K562 (cell line): ENCODE data around the gene MZB1. TPM values are rescaled to one million over a fixed set of nuclear protein-coding genes. Genes with fewer than 3 reads are reported as not detected.
A peak's percentile ranks its signal among the peaks of the same experiment; 100 is the strongest.

ENCODE experiments used
- ATAC-seq: fragments of 200-7000 bp; cut with Tn5 transposase; 3 replicates; pipeline ENCODE4 v1.9.1; 2020; ENCODE audit warnings: moderate library complexity
- BruUV-seq: library from RNA; stranded (reverse); fragments of 400-500 nt; replicated peaks from 2 replicates; lab custom pipeline; 2021; lab: Mats Ljungman, UMichigan
- CTCF ChIA-PET: fragments of 300-600 bp; formaldehyde crosslinking; extraction: SDS; loops from one replicate; lab custom pipeline; 2021; ENCODE audit warnings: low intra/inter-chr PET ratio; lab: Yijun Ruan, JAX
- POLR2A ChIA-PET: fragments of 300-600, 350-650 bp; sonication (Branson Sonifier 250); formaldehyde crosslinking; extraction: SDS; loops from one replicate; lab custom pipeline; 2021; ENCODE audit warnings: antibody characterized with exemption, inconsistent platforms; lab: Yijun Ruan, JAX
- DNase-seq, 4 experiments: peaks; one replicate each; pipeline versions ENCODE4 v3.0.0 to v3.0.0-alpha.2; 2011 to 2018; ENCODE audit warnings: low spot score in 3 of 4, mixed read lengths in 3 of 4; ENCODE audit errors: extremely low read depth in 1 of 4
- FAIRE-seq: peaks from 2 replicates; lab custom pipeline; 2011; peaks lifted over from hg19 to GRCh38; lab: Jason Lieb, UNC
- H2AFZ ChIP-seq: 2 replicates; pipeline ENCODE4 v1.6.0; 2011; ENCODE audit warnings: low read depth, low read length, control low read depth, inconsistent platforms
- H3K27ac ChIP-seq: fragments of 200-600 bp; 3 replicates; pipeline ENCODE4 v1.8.0; 2011; ENCODE audit warnings: low read depth, mild to moderate bottlenecking, control low read depth, inconsistent platforms, low read length, moderate library complexity, mixed read lengths; ENCODE audit errors: extremely low read depth
- H3K27me3 ChIP-seq, 2 experiments: fragments of 300-600 bp in 1 of 2; 2 replicates in 1 of 2; 3 replicates in 1 of 2; pipeline versions ENCODE4 v1.6.0 to v1.8.0; 2011; ENCODE audit warnings: inconsistent platforms in 2 of 2, low read length in 2 of 2, mild to moderate bottlenecking in 1 of 2, mixed read lengths in 1 of 2, moderate library complexity in 1 of 2; ENCODE audit not compliant: control insufficient read depth in 2 of 2, insufficient read depth in 2 of 2
- H3K36me3 ChIP-seq: fragments of 300-600 bp; 3 replicates; pipeline ENCODE4 v1.8.0; 2011; ENCODE audit warnings: mild to moderate bottlenecking, low read length, inconsistent platforms; ENCODE audit not compliant: control insufficient read depth, insufficient read depth
- H3K4me1 ChIP-seq, 2 experiments: fragments of 200-600 bp in 1 of 2; replicated peaks in 1 of 2; 2 replicates in 1 of 2; 3 replicates in 1 of 2; pipeline versions ENCODE4 v1.5.1 to v1.8.0; 2011; ENCODE audit warnings: inconsistent platforms in 2 of 2, low read length in 2 of 2, mild to moderate bottlenecking in 1 of 2, mixed read lengths in 1 of 2, moderate library complexity in 1 of 2; ENCODE audit not compliant: control insufficient read depth in 2 of 2, insufficient read depth in 2 of 2
- H3K4me2 ChIP-seq: 2 replicates; pipeline ENCODE4 v1.6.1; 2011; ENCODE audit warnings: low read length, control low read depth, inconsistent platforms, mixed read lengths; ENCODE audit not compliant: insufficient read depth
- H3K4me3 ChIP-seq: fragments of 200-600 bp; sonication (generic), shearing (Covaris generic); 2 replicates; pipeline ENCODE4 v1.5.1; 2016; ENCODE audit warnings: control low read depth, inconsistent platforms
- H3K79me2 ChIP-seq: fragments of 200-600 bp; 3 replicates; pipeline ENCODE4 v1.8.0; 2011; ENCODE audit warnings: low read length, inconsistent platforms; ENCODE audit not compliant: control insufficient read depth, insufficient read depth
- H3K9ac ChIP-seq, 2 experiments: 2 replicates each; pipeline versions ENCODE4 v1.6.0 to v1.6.1; 2011; ENCODE audit warnings: low read depth in 2 of 2, low read length in 2 of 2, control low read depth in 1 of 2, inconsistent platforms in 1 of 2, mild to moderate bottlenecking in 1 of 2, mixed read lengths in 1 of 2; ENCODE audit not compliant: insufficient read depth in 1 of 2
- H3K9me1 ChIP-seq: one replicate; pipeline ENCODE4 v1.6.0; 2011; ENCODE audit warnings: inconsistent platforms, mild to moderate bottlenecking, low read length, moderate library complexity; ENCODE audit not compliant: control insufficient read depth, insufficient read depth
- H3K9me3 ChIP-seq: replicated peaks from 2 replicates; pipeline ENCODE4 v1.5.1; 2011; ENCODE audit warnings: low read depth, low read length, inconsistent platforms; ENCODE audit not compliant: control insufficient read depth, insufficient read depth
- H4K20me1 ChIP-seq: replicated peaks from 2 replicates; pipeline ENCODE4 v1.6.1; 2011; ENCODE audit warnings: low read length, inconsistent platforms, mixed read lengths; ENCODE audit not compliant: control insufficient read depth, insufficient read depth
- ARID3A ChIP-seq: IDR thresholded peaks from 2 replicates; pipeline ENCODE4 v1.6.1; 2012; ENCODE audit warnings: low read depth, low read length, improper control_type of control experiment, borderline replicate concordance
- CGGBP1 ChIP-seq: fragments of 250-450 bp; sonication (Bioruptor Pico); IDR thresholded peaks from 2 replicates; pipeline ENCODE4 v1.9.0; 2021; ENCODE audit warnings: mild to moderate bottlenecking
- CTBP1 ChIP-seq: fragments of 450-650 bp; IDR thresholded peaks from 2 replicates; pipeline ENCODE4 v1.6.1; 2016; ENCODE audit warnings: borderline replicate concordance
- HDAC2 ChIP-seq: fragments of 450-650 bp; IDR thresholded peaks from 2 replicates; pipeline ENCODE4 v1.6.1; 2016; ENCODE audit warnings: mild to moderate bottlenecking
- KDM1A ChIP-seq, 2 experiments: fragments of 450-650 bp; IDR thresholded peaks; 2 replicates each; pipeline ENCODE4 v1.6.1; 2016; ENCODE audit warnings: mild to moderate bottlenecking in 2 of 2
- NONO ChIP-seq, 2 experiments: fragments of 200-400 bp in 1 of 2; fragments of 450-650 bp in 1 of 2; formaldehyde crosslinking in 1 of 2; IDR thresholded peaks; 2 replicates each; pipeline ENCODE4 v1.6.1; 2017; ENCODE audit warnings: low read depth in 2 of 2, mild to moderate bottlenecking in 2 of 2, moderate library complexity in 2 of 2, low read length in 1 of 2
- PHF8 ChIP-seq: fragments of 200-600 bp; sonication (generic); IDR thresholded peaks from 2 replicates; pipeline ENCODE4 v1.6.1; 2012; ENCODE audit warnings: mixed run types, mild to moderate bottlenecking, inconsistent platforms, low read length, moderate library complexity, borderline replicate concordance
- RCOR1 ChIP-seq, 2 experiments: IDR thresholded peaks; 2 replicates each; pipeline ENCODE4 v1.6.1; 2012; ENCODE audit warnings: low read depth in 2 of 2, low read length in 2 of 2, borderline replicate concordance in 1 of 2, improper control_type of control experiment in 1 of 2
- YBX1 ChIP-seq: fragments of 450-650 bp; IDR thresholded peaks from 2 replicates; pipeline ENCODE4 v1.7.1; 2016; ENCODE audit warnings: mild to moderate bottlenecking
- ZBTB11 ChIP-seq, 3 experiments: fragments of 200-800 bp in 1 of 3; fragments of 250-450 bp in 1 of 3; fragments of 450-650 bp in 1 of 3; sonication (Bioruptor Pico) in 1 of 3; sonication (Bioruptor generic) in 1 of 3; formaldehyde crosslinking in 1 of 3; IDR thresholded peaks; 2 replicates each; pipeline versions ENCODE4 v1.6.1 to v1.8.0; 2016 to 2022; ENCODE audit warnings: mild to moderate bottlenecking in 2 of 3, missing genetic modification characterization in 2 of 3, missing compliant biosample characterization in 1 of 3, moderate library complexity in 1 of 3
- WGBS: fragments of 100-300 bp; shearing (Covaris generic); methylation state at CpG from one replicate; pipeline ENCODE4 v1.1.6; 2016; ENCODE audit warnings: low coverage, mixed read lengths; ENCODE audit not compliant: insufficient coverage; ENCODE audit errors: missing lambda C conversion rate; 5-methylcytosine and 5-hydroxymethylcytosine counted together
- in situ Hi-C: fragments of 300-500 bp; cut with MboI; formaldehyde crosslinking; loops from 4 replicates; pipeline ENCODE4 v1.15.0; 2018; ENCODE audit warnings: inconsistent platforms, mixed read lengths
- intact Hi-C: fragments of 100-400 bp; cut with micrococcal nuclease; formaldehyde crosslinking; loops from 2 replicates; pipeline ENCODE4 v1.14.2; 2022
- polyA plus RNA-seq, 8 experiments: library from polyadenylated mRNA; depleted of rRNA in 4 of 8; stranded (reverse) in 5 of 8; unstranded in 3 of 8; fragments of >200 nt; fragmentation: Nextera tagmentation in 2 of 8; fragmentation: Illumina TruSeq in 1 of 8; extraction: Ambion mirVana in 2 of 8; extraction: Trizol in 1 of 8; gene quantifications; 2 replicates each; pipeline versions ENCODE4 v1.2.1 to v1.2.3, GENCODE V29; 2011 to 2014; ENCODE audit warnings: inconsistent platforms in 1 of 8, missing spikeins in 1 of 8
- total RNA-seq, 7 experiments: library from RNA; depleted of rRNA in 6 of 7; stranded (reverse); fragments of >200 nt in 6 of 7; fragmentation: Illumina TruSeq in 2 of 7; extraction: Trizol in 2 of 7; gene quantifications; 2 replicates each; pipeline versions ENCODE4 v1.2.1 to v1.2.3, GENCODE V29; 2011 to 2021; ENCODE audit warnings: low replicate concordance in 1 of 7

The MZB1 gene
- total and polyA plus RNA-seq, 9 of the 15 experiments (the other 6 are each of a cell fraction or from before 2014, with no cell fraction given) = 0.13 to 0.31 TPM; not detected in 7

- peak overlapping the region; percentile 99 for H3K4me2 ChIP-seq
- H3K4me1 ChIP-seq = peaks cover 11 to 15% of the 10 kb centered on the region in 2 experiments; a peak in 4 of 5 replicates
- no peaks in the 10 kb centered on the region for H3K79me2 ChIP-seq
- H3K9me1 ChIP-seq = no peaks in the 10 kb centered on the region
- no peaks in the 10 kb centered on the region for H3K9me3 ChIP-seq
- no peaks in the 10 kb centered on the region for H4K20me1 ChIP-seq
- intact Hi-C loops (loop anchor here (2.0 to 5.0 kb wide), 2 partner anchors 18 to 60 kb away; partner anchors contain the start of gene PAIP2), in situ Hi-C loops (no loop called here)
- H3K27ac ChIP-seq = no peak overlapping the region
- DNase-seq (peak; percentile 69 to 75 (median 70)), FAIRE-seq (peak; percentile 35), ATAC-seq (peak; percentile 60)
- POLR2A ChIA-PET = interaction anchor here (0.6 to 1.7 kb wide), 5 partner anchors 14 to 100 kb away, joined by 3 to 7 read pairs (median 3); partner anchors contain the start of genes DNAJC18 and PAIP2
- no TSS peak for BruUV-seq
- CTCF ChIA-PET = no interaction called here
- peak overlapping the region in 1 of 2 experiments; percentile 73; a peak in 1 of 4 replicates for H3K9ac ChIP-seq
- H3K4me3 ChIP-seq = no peak overlapping the region
- H2AFZ ChIP-seq = no peak overlapping the region
- H3K36me3 ChIP-seq = 0 out of 3 replicates have a peak, but pooled peaks cover 2% of the 10 kb centered on the region
- no peaks in the 10 kb centered on the region for H3K27me3 ChIP-seq
- WGBS = 54% methylated on average over 7 of the region's 7 CpGs
- TF ChIP-seq PHF8 (no peak), YBX1 (no peak), KDM1A (IDR thresholded peaks at IDR 0.05) (peak; percentile 7 to 49; a peak in 1 of 4 replicates), ARID3A (no peak), CGGBP1 (no peak), CTBP1 (peak; percentile 64; the same call in 1 of the 2 replicates), RCOR1 (IDR thresholded peaks at IDR 0.05; ENCODE audit: borderline replicate concordance in 1 of 2, low read depth in 2 of 2, low read length in 2 of 2) (peak in 1 of 2 experiments; percentile 93; a peak in 2 of 4 replicates), NONO (IDR thresholded peaks at IDR 0.05; ENCODE audit: low read depth in 2 of 2, low read length in 1 of 2) (no peak), HDAC2 (0 out of 2 replicates have a peak, but pooled peaks have one; percentile 32), ZBTB11 (CRISPR knock-in tag; IDR thresholded peaks at IDR 0.05) (no peak)
Observed at GRCh38 chr5:139402561-139403158, 12.9 kb upstream of the MZB1 start.
